Gastroesophageal sphincter (tissue), 4 donors: Measurements from ENCODE around the gene RHOV. TPM values are rescaled to one million over a fixed set of nuclear protein-coding genes. Genes with fewer than 3 reads are reported as not detected.

Experiments
- ATAC-seq: fragments of 150-250 bp; one replicate; pipeline ENCODE4 v1.9.1; 2016; ENCODE audit warnings: mild to moderate bottlenecking, moderate library complexity
- H3K27ac ChIP-seq, 4 donors: fragments of 200-600 bp; sonication (generic) in 3 of 4; 1 replicate in 3 of 4; 2 replicates in 1 of 4; pipeline ENCODE4 v1.5.1; 2016 to 2019
- H3K27me3 ChIP-seq: fragments of 200-600 bp; sonication (generic); one replicate; pipeline ENCODE4 v1.5.1; 2019
- H3K36me3 ChIP-seq, 2 donors: fragments of 200-600 bp; sonication (generic); one replicate each; pipeline ENCODE4 v1.5.1; 2019; ENCODE audit warnings: control low read depth in 1 of 2
- H3K4me1 ChIP-seq, 3 donors: fragments of 200-600 bp; sonication (generic); 1 replicate in 2 of 3; 2 replicates in 1 of 3; pipeline ENCODE4 v1.5.1; 2016 to 2019; ENCODE audit warnings: control low read depth in 2 of 3
- H3K4me3 ChIP-seq, 2 donors: fragments of 200-600 bp; sonication (generic); one replicate each; pipeline ENCODE4 v1.5.1; 2019; ENCODE audit warnings: mild to moderate bottlenecking in 1 of 2, moderate library complexity in 1 of 2
- H3K9me3 ChIP-seq, 3 donors: fragments of 200-600 bp; sonication (generic); one replicate each; pipeline ENCODE4 v1.5.1; 2017 to 2019; ENCODE audit warnings: control low read depth in 2 of 3
- CTCF ChIP-seq, 4 experiments: fragments of 200-600 bp in 2 of 4; fragments of 450-650 bp in 2 of 4; sonication (generic) in 1 of 4; IDR thresholded peaks; one replicate each; pipeline ENCODE4 v1.5.1; 2017 to 2019; ENCODE audit warnings: antibody characterized with exemption in 4 of 4, mild to moderate bottlenecking in 2 of 4, moderate library complexity in 2 of 4
- EP300 ChIP-seq: sonication (generic); formaldehyde crosslinking; IDR thresholded peaks from one replicate; pipeline ENCODE4 v1.6.1; 2017; ENCODE audit warnings: antibody characterized with exemption, mild to moderate bottlenecking
- POLR2A ChIP-seq, 2 donors: fragments of 450-650 bp; IDR thresholded peaks; one replicate each; pipeline ENCODE4 v1.6.1; 2017; ENCODE audit warnings: antibody characterized with exemption in 2 of 2, mild to moderate bottlenecking in 2 of 2, moderate library complexity in 1 of 2
- POLR2AphosphoS5 ChIP-seq: sonication (generic); formaldehyde crosslinking; IDR thresholded peaks from one replicate; pipeline ENCODE4 v1.6.1; 2017; ENCODE audit warnings: antibody characterized with exemption
- WGBS, 2 donors: methylation state at CpG; one replicate each; pipeline ENCODE4 v1.1.5; 2018; ENCODE audit warnings: low coverage in 1 of 2; 5-methylcytosine and 5-hydroxymethylcytosine counted together
- total RNA-seq, 4 donors: library from RNA; depleted of rRNA; stranded (reverse); fragments of >200 nt; gene quantifications; one replicate each; pipeline ENCODE4 v1.1.0, GENCODE V29; 2016

Gene RHOV
- total RNA-seq, 4 donors from 2014 or later = 7.0 TPM; not detected in 3

- TF ChIP-seq CTCF (IDR thresholded peaks at IDR 0.05) (no peak), EP300 (no peak), POLR2A (IDR thresholded peaks at IDR 0.05) (no peak), POLR2AphosphoS5 (no peak)
- no peak overlapping the region for H3K4me3 ChIP-seq
- WGBS, 2 donors = 80 to 86% methylated on average over 1 to 5 of the region's 8 CpGs
- H3K4me1 ChIP-seq = no peaks in the 10 kb centered on the region
- no peak for ATAC-seq
- no peaks in the 10 kb centered on the region for H3K36me3 ChIP-seq
- H3K27ac ChIP-seq = no peak overlapping the region
- no peaks in the 10 kb centered on the region for H3K27me3 ChIP-seq
- no peaks in the 10 kb centered on the region for H3K9me3 ChIP-seq
These were observed 40.5 kb upstream of the RHOV start for GRCh38 chr15:40914486-40914885.

DNA sequence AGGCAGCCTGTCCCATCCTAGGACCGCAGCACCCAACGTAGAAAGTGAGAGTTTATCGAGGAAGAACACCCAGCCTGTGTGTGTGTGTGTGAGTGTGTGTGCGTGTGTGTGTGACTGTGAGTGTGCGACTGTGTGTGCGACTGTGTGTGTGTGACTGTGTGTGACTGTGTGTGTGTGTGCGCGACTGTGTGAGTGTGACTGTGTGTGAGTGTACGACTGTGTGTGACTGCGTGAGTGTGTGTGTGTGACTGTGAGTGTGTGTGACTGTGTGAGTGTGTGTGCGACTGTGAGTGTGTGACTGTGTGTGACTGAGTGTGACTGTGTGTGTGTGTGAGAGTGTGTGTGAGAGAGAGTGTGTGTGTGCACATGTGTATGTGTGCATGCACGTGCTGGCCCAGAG, 40.0 kb upstream of the RHOV start:
- no peak overlapping the region for H3K4me3 ChIP-seq
- no peak overlapping the region for H3K27ac ChIP-seq
- WGBS, 2 donors = 89 to 94% methylated on average over 2 to 11 of the region's 12 CpGs
- ATAC-seq = no peak
- no peaks in the 10 kb centered on the region for H3K36me3 ChIP-seq
- H3K4me1 ChIP-seq = no peaks in the 10 kb centered on the region
- no peaks in the 10 kb centered on the region for H3K9me3 ChIP-seq
- no peaks in the 10 kb centered on the region for H3K27me3 ChIP-seq
- TF ChIP-seq POLR2AphosphoS5 (no peak), POLR2A (IDR thresholded peaks at IDR 0.05) (no peak), CTCF (IDR thresholded peaks at IDR 0.05) (no peak)

GRCh38 chr15:40912478-40912877, 38.4 kb upstream of the RHOV start:
- Histone ChIP-seq H3K36me3 (no peaks in the 10 kb centered on the region), H3K9me3 (no peaks in the 10 kb centered on the region), H3K4me1 (peaks cover 0 to 5% (median 0%) of the 10 kb centered on the region in 3 donors), H3K4me3 (no peak overlapping the region), H3K27me3 (no peaks in the 10 kb centered on the region), H3K27ac (no peak overlapping the region)
- 100% methylated on average over 1 of the region's 6 CpGs; no CpG with 5 or more reads in 1 of the 2 donors for WGBS, 2 donors
- TF ChIP-seq CTCF (IDR thresholded peaks at IDR 0.05) (no peak), POLR2A (IDR thresholded peaks at IDR 0.05) (no peak), POLR2AphosphoS5 (no peak), EP300 (no peak)
- ATAC-seq = no peak

DNA sequence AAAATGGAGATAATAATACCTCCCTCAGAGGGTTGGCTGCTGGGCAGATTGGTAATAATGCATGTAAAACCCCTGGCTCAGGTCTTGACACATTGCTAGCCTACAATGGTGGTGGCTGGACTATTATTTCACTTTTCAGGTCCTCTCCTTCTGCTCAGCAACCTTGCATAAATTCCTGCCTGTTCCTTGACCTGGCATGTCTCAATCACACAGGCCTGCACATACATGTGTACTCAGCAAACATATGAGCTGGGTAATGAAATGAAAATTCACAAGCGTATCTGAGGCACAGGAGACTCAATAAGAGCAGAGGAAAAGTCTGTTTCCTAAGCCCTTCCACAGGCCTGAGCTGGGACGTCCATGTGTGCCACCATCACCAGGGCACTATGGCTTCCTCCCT, 37.7 kb upstream of the RHOV start:
- Histone ChIP-seq H3K36me3 (no peaks in the 10 kb centered on the region), H3K4me1 (peaks cover 0 to 13% (median 5%) of the 10 kb centered on the region in 3 donors), H3K4me3 (no peak overlapping the region), H3K27me3 (no peaks in the 10 kb centered on the region), H3K27ac (no peak overlapping the region), H3K9me3 (no peaks in the 10 kb centered on the region)
- 88% methylated on average over 1 of the region's 2 CpGs; no CpG with 5 or more reads in 1 of the 2 donors for WGBS, 2 donors
- TF ChIP-seq POLR2A (IDR thresholded peaks at IDR 0.05) = no peak
- no peak for TF ChIP-seq POLR2AphosphoS5
- TF ChIP-seq EP300 = no peak
- TF ChIP-seq CTCF (IDR thresholded peaks at IDR 0.05) = no peak
- no peak for ATAC-seq

- Histone ChIP-seq H3K9me3 (no peaks in the 10 kb centered on the region), H3K27ac (no peak overlapping the region), H3K27me3 (no peaks in the 10 kb centered on the region), H3K36me3 (no peaks in the 10 kb centered on the region), H3K4me1 (peaks cover 0 to 18% (median 10%) of the 10 kb centered on the region in 3 donors), H3K4me3 (no peak overlapping the region)
- ATAC-seq = no peak
- WGBS, 2 donors = 46 to 72% methylated on average over 3 to 4 of the region's 7 CpGs
- no peak for TF ChIP-seq POLR2A (IDR thresholded peaks at IDR 0.05)
These were observed 37.1 kb upstream of the RHOV start for GRCh38 chr15:40911141-40911540.
